GM13977 (cell line): ENCODE measurements around the gene DLEC1.
A peak's percentile ranks its signal among the peaks of the same experiment; 100 is the strongest.

ENCODE experiments used
- DNase-seq: peaks from one replicate; pipeline ENCODE4 v3.0.0; 2012; ENCODE audit warnings: low spot score
- in situ Hi-C: fragments of 300-500 bp; cut with MboI; formaldehyde crosslinking; loops from one replicate; pipeline ENCODE4 v1.12.0; 2022; ENCODE audit warnings: low sequenced_read_pairs, low pct_unique_long_range_greater_than_20kb, mixed read lengths, inconsistent platforms; ENCODE audit not compliant: unreplicated experiment
- TF ChIP-seq, protein P1 (sequence below): IDR thresholded peaks from 2 replicates; pipeline ENCODE4 v1.5.1; 2012; ENCODE audit warnings: mild to moderate bottlenecking, control low read depth; ENCODE audit not compliant: insufficient read depth; ENCODE audit errors: extremely low read depth, missing control alignments

Gene DLEC1

DNA sequence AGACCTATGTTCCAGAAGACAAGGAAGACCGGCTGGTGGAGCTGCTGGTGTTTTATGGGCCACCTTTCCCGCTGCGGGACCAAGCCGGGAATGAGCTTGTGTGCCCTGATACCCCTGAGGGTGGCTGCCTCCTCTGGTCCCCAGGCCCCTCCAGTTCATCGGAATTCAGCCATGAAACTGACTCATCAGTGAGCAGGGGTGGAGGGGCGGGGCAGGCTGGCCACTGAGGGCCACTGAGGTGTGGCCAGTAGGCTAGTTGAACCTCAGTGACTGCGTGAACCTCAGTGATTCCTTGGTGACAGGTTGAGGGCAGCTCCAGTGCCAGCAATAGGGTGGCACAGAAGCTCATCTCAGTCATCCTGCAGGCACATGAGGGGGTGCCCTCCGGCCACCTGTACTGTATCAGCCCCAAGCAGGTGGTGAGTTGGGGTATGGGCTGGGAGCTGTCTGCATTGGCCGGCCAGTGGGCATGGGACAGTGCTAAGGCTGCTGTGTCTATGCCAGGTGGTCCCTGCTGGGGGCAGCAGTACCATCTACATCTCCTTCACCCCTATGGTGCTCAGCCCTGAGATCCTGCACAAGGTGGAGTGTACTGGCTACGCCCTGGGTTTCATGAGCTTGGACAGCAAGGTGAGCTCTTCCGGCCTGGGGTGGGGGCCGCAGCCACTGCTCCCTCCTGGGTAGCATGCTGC is 77.6 kb downstream of the DLEC1 start:
- in situ Hi-C loops = no loop called here
- TF ChIP-seq, protein P1, sequence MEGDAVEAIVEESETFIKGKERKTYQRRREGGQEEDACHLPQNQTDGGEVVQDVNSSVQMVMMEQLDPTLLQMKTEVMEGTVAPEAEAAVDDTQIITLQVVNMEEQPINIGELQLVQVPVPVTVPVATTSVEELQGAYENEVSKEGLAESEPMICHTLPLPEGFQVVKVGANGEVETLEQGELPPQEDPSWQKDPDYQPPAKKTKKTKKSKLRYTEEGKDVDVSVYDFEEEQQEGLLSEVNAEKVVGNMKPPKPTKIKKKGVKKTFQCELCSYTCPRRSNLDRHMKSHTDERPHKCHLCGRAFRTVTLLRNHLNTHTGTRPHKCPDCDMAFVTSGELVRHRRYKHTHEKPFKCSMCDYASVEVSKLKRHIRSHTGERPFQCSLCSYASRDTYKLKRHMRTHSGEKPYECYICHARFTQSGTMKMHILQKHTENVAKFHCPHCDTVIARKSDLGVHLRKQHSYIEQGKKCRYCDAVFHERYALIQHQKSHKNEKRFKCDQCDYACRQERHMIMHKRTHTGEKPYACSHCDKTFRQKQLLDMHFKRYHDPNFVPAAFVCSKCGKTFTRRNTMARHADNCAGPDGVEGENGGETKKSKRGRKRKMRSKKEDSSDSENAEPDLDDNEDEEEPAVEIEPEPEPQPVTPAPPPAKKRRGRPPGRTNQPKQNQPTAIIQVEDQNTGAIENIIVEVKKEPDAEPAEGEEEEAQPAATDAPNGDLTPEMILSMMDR = peak; percentile 18
- DNase-seq = no peak

DNA sequence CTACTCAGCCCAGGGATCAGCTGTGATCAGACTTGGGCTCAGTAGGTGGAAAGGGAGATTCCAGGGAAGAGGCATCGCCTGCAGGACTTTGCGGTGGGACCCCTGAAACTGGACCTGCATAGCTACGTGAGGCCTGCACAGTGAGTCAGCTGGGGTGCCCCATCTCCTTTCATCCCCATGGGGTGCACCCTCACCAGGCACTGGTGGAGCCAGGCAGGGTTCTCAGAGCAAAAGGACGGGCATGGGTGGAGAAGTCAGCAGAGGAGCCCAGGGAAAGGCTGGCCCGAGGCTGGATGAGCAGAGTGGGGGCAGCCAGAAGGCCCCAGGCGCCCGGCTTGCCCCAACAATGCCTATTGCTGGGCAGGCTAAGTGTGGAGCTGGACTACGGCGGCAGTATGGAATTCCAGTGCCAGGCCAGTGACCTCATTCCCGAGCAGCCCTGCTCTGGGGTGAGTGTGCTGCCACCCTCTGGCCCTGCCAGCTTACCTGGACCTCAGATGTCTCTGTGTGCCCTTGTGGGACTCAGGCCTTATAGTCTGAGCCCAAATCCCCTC is 78.2 kb downstream of the DLEC1 start:
- DNase-seq = no peak
- TF ChIP-seq, protein P1 = no peak
- in situ Hi-C loops = no loop called here

- in situ Hi-C loops = no loop called here
- DNase-seq = peak; percentile 84
Measured at GRCh38 chr3:38117748-38118420, 78.9 kb downstream of the DLEC1 start.

DNA sequence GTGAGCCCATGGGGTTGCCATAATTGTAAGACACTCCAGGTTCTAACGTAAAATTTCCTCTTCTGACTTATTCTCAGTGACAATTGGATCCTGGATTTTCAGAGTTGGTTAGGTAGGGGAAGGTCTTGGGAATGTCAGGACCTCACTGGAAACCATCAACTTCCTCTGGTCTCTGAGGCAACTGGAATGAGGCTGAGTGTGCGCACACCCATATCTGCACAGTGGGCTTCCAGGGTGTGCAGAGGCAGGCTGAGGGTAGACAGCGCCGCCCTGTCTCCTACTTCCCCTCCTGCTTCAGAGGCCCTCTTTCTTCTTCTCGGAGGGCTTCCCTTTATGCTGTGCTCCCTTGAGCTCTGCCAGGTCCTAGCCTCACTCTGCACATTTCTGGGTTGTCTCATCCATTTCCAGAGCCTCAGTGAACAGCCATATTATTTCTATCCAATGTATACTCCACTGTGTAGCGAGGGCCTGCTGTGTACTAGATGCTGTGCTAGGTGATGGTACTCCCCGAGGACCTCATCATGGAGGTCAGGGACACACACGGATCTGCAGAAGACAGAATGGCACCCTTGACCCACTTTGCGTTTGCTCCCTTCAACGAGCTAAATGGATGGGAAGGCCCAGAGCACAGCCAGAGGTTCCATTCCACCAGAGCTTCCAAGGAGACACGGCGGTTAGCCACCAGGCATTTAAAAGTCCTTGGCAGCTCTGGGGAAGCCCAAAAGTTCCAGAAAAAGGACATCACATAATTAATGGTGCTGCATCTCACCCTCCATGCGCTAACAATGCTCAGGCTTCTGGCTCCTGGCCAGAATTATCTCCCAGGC is 79.6 kb downstream of the DLEC1 start:
- TF ChIP-seq, protein P1 = no peak
- DNase-seq = no peak
- in situ Hi-C loops = no loop called here

More at GRCh38 chr3:38117748-38118420, 78.9 kb downstream of the DLEC1 start:
- TF ChIP-seq, protein P1 = peak; percentile 88

DNA sequence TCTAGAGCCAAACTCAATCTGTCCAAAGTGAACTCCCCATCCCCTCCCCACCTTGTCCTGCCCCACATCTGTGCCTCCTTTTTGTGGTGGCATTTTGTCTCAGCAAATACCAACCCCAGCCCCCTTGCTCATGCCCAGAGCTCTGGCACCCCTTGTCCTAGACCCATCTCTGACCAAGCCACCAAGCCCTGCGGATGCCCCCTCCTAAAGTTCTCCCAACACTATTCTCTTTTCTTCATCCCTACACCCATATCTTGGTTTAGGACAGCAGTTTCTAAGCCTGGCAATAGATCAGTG is 80.2 kb downstream of the DLEC1 start:
- no peak for DNase-seq
- TF ChIP-seq, protein P1 = no peak
- in situ Hi-C loops = no loop called here
